BJ (cell line): ENCODE measurements around the gene MYO7B. TPM values are rescaled to one million over a fixed set of nuclear protein-coding genes. Genes with fewer than 3 reads are reported as not detected.

Experiments used
- CTCF ChIA-PET: fragments of 350-600 bp; formaldehyde crosslinking; extraction: SDS; loops from one replicate; lab custom pipeline; 2021; ENCODE audit warnings: antibody characterized with exemption, inconsistent platforms; lab: Yijun Ruan, JAX
- POLR2A ChIA-PET: fragments of 300-600 bp; sonication (Branson Sonifier 250); formaldehyde crosslinking; extraction: SDS; loops from one replicate; lab custom pipeline; 2021; ENCODE audit warnings: antibody characterized with exemption; lab: Charles Lee
- DNase-seq: peaks from one replicate; pipeline ENCODE4 v3.0.0-alpha.2; 2011; ENCODE audit warnings: low read depth
- H3K27me3 ChIP-seq: 2 replicates; pipeline ENCODE4 v1.6.0; 2011; ENCODE audit warnings: low read length; ENCODE audit not compliant: control insufficient read depth, insufficient read depth
- H3K36me3 ChIP-seq: 2 replicates; pipeline ENCODE4 v1.5.1; 2011; ENCODE audit warnings: low read length; ENCODE audit not compliant: control insufficient read depth, insufficient read depth
- H3K4me3 ChIP-seq: 2 replicates; pipeline ENCODE4 v1.5.1; 2011; ENCODE audit warnings: low read depth, mild to moderate bottlenecking, control low read depth, low read length
- CTCF ChIP-seq: IDR thresholded peaks from 2 replicates; pipeline ENCODE4 v1.5.1; 2011; ENCODE audit warnings: low read depth, mild to moderate bottlenecking, control low read depth, inconsistent platforms, low read length, moderate library complexity; ENCODE audit not compliant: insufficient read depth
- polyA plus RNA-seq: library from polyadenylated mRNA; depleted of rRNA; stranded (reverse); fragments of >200 nt; gene quantifications from 2 replicates; pipeline ENCODE4 v1.2.3, GENCODE V29; 2011

MYO7B gene
- polyA plus RNA-seq, 1 experiment: 0.36 TPM

DNA sequence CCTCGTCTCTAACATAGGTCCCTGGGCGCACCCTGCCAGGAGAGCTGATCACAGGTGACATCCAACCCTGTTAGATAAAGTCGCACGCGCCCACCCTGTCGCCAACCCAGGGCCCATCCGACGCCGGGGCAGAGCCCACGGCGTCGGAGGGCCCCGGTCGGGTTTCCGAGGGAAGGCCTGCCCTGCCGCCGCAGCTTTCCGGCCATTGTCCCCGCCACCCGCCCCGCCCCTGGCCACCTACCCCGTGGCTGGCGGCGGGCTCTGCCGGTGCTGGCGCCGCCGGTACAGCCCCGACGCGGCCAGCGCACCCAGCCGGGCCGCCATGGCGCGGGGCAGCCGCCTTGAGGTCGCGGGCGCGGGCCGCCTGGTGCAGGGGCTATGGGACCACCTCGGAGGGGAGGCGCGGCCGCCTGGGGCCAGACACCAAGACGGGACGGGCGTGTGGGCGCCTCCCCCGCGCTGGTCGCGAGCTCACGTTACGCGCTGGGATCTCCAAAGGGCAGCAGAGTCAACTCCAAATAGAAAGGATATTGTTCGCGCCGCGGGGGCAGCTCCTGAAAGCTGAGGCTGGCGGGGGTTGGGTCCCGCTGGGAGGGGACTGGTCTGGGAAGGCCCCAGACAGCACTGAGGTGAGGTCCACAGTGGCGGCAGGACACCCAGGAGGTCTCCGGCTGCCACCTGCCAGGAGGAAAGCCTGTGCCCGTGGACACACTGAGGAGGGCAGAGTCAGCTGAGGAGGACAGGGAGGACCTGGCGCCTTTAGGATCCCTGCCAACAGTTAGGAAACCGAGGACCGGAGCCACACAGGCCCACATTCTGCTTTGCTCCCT is 128.8 kb downstream of the MYO7B start:
- Histone ChIP-seq H3K27me3 (no peaks in the 10 kb centered on the region), H3K36me3 (peaks cover 2% of the 10 kb centered on the region; the same call in 1 of the 2 replicates), H3K4me3 (peak overlapping the region; percentile 14; the same call in 1 of the 2 replicates)
- ChIA-PET CTCF (interaction anchor here (1.4 to 2.4 kb wide), 3 partner anchors 11 to 14 kb away, joined by 3 to 13 read pairs (median 3); partner anchors contain the start of gene LIMS2), POLR2A (interaction anchor here (1.0 kb wide), 1 partner anchor 11 kb away, joined by 4 read pairs; the partner anchor contains the start of gene LIMS2)
- DNase-seq: no peak
- TF ChIP-seq CTCF: no peak

DNA sequence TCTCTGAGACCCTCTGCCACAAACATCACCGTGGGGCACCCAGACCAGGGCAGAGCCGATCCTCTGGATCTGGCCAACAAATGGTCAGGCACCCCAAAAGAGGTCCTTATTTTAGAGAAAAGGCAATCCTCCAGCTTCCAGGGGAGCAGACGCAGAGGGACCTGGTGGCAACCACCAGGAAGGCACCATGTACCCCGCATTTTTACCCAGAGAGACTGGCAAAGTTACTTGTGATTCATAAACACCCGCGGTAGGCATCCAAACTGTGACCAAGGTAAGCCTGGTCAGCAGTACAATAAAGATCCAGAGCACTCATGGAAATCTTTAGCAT is 129.4 kb downstream of the MYO7B start:
- POLR2A ChIA-PET: interaction anchor here (1.0 kb wide), 1 partner anchor 10 kb away, joined by 4 read pairs; the partner anchor contains the start of gene LIMS2
- CTCF ChIA-PET: interaction anchor here (1.4 to 2.4 kb wide), 2 partner anchors 11 to 15 kb away, joined by 3 to 13 read pairs; no protein-coding TSS in a partner anchor
- Histone ChIP-seq H3K36me3 (peaks cover 2% of the 10 kb centered on the region; the same call in 1 of the 2 replicates), H3K27me3 (no peaks in the 10 kb centered on the region), H3K4me3 (no peak overlapping the region)
- TF ChIP-seq CTCF: no peak
- no peak for DNase-seq

- DNase-seq: no peak
- Histone ChIP-seq H3K27me3 (no peaks in the 10 kb centered on the region), H3K4me3 (no peak overlapping the region), H3K36me3 (peaks cover 2% of the 10 kb centered on the region; the same call in 1 of the 2 replicates)
- ChIA-PET POLR2A (no interaction called here), CTCF (interaction anchor here (1.4 to 2.4 kb wide), 2 partner anchors 11 to 15 kb away, joined by 3 to 13 read pairs; no protein-coding TSS in a partner anchor)
- no peak for TF ChIP-seq CTCF
Observed at GRCh38 chr2:127665267-127665893, 129.9 kb downstream of the MYO7B start.

- CTCF ChIA-PET: interaction anchor here (1.3 kb wide), 1 partner anchor 78 kb away, joined by 3 read pairs; no protein-coding TSS in a partner anchor
Observed at GRCh38 chr2:127669056-127669455, 133.6 kb downstream of the MYO7B start.

More at GRCh38 chr2:127669056-127669455, 133.6 kb downstream of the MYO7B start:
- no peak overlapping the region for H3K4me3 ChIP-seq
- no peaks in the 10 kb centered on the region for H3K27me3 ChIP-seq
- POLR2A ChIA-PET: no interaction called here
- H3K36me3 ChIP-seq: peaks cover 4% of the 10 kb centered on the region
- no peak for TF ChIP-seq CTCF
- no peak for DNase-seq
